ENCODE data around the gene GPR21.

GPR21 gene

DNA sequence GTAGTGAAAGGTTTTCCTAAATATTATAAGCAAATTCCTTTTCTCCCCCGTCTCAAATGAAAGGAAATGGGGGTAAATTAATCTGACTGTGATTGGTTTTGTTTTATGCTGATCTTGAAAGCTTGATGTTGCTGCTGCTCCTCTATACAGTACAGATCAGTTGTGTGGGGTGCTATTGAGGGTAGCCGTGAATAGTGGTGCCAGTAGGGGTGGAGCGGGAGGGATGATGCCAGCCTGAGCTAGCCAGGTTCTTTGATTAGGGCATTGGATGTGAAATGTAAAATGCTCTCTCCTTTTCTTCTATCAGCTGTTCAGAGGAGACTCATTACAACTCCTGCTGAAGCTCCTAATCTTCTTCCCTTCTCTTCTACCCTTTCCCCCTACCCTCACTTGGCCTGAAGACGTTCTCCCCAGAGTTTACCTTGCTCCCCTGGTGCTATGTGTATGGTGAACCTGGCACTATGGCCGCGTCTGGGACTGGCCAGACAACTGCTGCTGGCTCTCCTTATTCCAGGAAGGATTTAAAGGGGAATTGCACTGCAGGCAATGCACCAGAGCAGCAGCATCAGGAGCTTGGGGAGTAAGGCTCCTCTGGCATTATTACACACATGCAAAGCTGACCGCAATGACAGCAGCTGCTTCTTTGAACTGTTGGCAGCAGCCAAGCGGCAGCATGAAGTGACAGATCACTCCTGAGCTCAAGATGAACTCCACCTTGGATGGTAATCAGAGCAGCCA is 566 bp downstream of the GPR21 start:
- DNase-seq (ENCODE audit: low spot score) = no peak

- no peak for DNase-seq (ENCODE audit: low spot score)
Observed at GRCh38 chr9:123034881-123035510, 1.5 kb downstream of the GPR21 start.

GRCh38 chr9:123035791-123036190 is 2.3 kb downstream of the GPR21 start:
- no peak for DNase-seq (ENCODE audit: low spot score)

DNA sequence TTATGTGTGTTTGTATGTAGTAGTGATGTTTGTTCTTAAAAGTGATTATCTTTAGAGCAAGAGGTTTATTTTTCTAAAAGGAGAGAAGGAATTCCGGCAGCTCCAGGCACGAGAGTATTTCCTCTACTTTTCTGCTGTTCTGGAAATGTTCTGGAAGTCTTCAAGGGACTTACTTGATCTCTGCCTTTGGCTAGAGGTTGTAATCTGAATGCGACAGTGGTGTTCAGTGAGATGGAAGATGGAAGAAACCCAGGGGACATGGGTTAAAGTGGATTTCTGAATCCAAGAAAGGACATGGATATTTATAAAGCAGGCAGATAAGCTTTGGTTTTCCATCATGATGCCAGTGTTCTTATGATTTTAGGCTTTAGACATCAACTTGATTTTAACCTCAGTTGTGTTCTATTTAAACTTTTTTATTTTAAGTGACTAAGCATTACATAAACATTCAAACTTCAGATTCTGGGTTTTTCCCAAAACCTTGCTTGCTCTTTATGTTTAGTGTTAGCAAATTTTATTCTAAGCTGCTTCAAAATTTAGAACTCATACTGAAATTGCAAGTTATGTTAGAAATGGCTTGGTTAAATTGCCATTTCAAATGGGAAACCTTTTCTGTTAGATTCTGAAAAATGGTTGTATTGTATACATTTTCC is 3.6 kb downstream of the GPR21 start:
- no peak for DNase-seq (ENCODE audit: low spot score)

DNA sequence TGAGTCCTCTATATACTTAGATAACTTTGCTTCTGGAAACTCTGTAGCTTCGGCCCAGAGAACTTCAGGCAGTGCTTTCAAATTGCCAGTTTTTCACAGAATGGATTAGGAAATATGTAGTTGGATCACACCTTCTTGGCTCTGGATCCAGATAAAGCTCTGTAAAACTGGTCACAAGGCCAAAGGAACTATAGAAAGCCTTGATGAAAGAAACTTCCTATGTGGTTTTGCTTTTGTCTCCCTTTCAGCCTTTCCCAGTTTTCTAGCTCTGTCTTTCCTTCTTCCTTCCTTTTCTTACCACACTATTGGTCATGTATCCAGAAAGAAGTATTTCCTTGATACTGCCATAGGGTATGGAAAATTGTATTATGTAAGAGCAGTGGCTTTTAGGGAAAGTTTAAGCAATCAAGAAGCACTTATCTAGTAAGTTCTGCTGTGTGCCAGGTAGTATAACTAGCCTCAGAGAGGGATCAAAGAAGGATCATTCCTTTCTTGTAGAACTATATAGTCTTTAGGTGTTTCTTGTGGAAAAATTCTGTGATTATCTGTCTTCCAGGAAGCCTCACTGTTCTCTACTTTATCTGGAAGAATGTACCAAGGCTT is 6.3 kb downstream of the GPR21 start:
- no peak for DNase-seq (ENCODE audit: low spot score)

DNA sequence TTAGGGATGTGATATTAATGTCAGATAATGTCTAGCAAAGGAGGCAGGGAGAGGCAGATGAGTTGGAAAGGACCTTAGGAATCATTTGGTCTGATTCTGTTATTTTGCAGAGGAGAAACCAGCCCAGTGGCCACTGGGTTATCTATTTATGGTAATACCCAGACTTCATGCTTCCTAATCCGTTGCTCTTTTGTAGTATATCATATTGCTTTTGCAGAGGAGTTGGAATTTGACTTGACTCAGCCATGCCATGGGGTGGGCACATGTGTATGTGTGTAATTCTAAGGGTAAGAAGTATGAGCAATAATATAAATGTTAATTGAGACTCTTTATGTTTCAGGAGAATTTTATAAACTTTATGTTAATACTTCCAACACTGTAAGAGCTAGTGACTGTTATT is 7.3 kb downstream of the GPR21 start:
- DNase-seq (ENCODE audit: low spot score) = no peak

DNA sequence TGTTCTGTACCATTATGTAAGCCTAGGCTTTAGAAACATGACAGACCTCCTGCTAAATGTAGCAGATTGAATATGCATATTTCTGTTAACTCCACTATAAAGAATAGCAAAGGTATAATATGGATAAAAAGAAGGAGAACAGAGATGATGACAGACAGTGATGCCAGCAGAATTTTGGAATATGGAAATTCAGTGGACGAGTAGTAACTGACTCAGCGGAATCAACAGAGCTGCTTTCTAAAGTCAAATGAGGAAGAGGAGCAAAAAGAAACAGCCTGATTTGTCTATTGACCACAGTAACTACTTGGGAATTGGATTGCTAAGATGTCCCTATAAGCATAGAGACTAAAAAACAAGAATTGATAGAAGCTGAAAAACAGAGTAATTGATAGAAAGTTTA is 8.0 kb downstream of the GPR21 start:
- DNase-seq (ENCODE audit: low spot score) = no peak

- DNase-seq (ENCODE audit: low spot score) = no peak
Observed at GRCh38 chr9:123043081-123043939, 9.8 kb downstream of the GPR21 start.

- DNase-seq (ENCODE audit: low spot score) = no peak
Observed at GRCh38 chr9:123044586-123044985, 11.1 kb downstream of the GPR21 start.

DNA sequence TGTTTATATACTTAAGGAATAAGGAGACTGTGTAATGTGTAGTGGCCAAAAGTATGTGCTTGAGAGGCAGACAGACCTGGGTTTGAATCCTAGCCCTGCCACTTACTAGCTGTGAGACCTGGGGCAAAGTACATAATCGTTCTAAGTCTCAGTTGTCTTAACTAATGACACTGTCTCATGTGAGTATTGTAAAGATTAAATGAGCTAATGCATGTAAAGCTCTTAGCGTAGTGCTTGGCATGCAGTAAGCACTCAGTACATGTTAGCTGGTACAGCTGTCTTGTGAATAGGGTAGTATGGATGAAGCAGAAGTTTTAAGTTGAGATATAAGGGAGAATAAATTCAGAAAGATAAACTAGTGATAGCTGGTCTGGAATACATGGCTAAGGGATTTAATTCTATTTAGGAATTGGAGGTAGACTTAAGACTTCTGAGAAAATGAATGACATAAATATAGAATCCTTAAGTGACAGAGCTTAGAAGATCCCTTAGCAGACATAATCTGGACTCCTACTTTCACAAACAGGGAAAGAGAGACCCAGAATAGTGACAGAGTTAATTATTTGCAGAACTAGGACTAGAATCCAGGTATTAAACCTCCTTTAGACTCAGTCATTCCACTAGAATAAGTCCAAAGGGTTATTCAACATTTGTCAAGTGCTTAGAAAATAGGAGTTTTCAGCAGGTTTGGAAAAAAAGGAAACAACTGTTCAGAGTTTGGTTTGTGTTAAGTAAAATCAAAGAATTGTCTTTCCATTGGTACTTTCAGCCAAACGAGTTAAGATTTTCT is 13.1 kb downstream of the GPR21 start:
- DNase-seq (ENCODE audit: low spot score) = no peak

- no peak for DNase-seq (ENCODE audit: low spot score)
Observed at GRCh38 chr9:123048748-123049147, 15.3 kb downstream of the GPR21 start.

GRCh38 chr9:123049589-123050222 is 16.2 kb downstream of the GPR21 start:
- DNase-seq (ENCODE audit: low spot score) = no peak

GRCh38 chr9:123053046-123053445 is 19.6 kb downstream of the GPR21 start:
- no peak for DNase-seq (ENCODE audit: low spot score)

DNA sequence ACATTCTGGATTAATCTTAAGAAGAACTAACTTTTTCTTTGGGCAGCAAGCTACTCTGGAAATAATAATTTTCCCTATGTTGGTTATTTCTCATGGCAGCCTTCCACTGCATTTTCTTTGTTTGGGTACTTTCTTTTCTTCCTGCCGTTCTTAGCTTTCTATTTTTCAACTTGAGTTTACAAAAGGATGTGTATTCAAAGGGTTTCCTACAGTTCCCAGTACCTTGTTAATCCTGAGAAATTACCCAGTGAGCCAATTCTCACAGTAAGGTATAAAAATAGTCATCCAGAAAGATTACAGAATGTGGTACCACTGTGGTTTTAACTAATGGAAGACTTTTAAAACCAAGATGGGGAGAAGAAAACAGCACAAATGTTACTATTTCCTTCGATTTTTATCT is 20.2 kb downstream of the GPR21 start:
- no peak for DNase-seq (ENCODE audit: low spot score)

- no peak for DNase-seq (ENCODE audit: low spot score)
Observed at GRCh38 chr9:123058834-123059233, 25.4 kb downstream of the GPR21 start.

DNA sequence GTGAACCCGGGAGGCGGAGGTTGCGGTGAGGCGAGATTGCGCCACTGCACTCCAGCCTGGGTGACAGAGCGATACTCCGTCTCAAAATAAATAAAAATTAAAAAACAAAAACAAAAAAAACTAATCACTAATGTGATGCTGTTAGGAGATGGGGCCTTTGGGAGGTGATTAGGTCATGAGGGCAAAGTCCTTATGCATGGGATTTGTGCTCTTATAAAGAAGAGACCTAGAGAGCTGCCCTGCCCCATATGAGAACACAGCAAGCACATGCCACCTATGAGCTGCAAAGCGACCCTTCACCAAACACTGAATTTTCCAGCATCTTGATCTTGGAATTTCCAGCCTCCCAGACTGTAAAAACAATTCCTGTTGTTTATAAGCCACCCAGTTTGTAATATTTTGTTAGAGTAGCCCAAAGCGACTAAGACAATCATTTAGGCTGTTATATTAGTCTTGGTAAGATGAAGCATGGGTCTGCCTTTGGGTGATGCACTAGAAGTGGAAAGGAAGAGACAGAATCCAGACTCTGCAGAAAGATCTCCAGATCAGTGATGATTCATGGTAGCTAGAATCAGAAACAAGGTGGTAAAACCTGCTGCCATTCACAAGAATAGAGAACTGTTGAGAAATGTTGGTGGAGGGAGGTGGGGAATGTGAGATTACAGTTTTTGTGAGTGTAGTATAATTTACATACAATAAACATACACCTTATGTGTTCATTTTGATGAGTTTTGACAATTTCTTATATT is 26.2 kb downstream of the GPR21 start:
- no peak for DNase-seq (ENCODE audit: low spot score)

GRCh38 chr9:123061216-123061615 is 27.7 kb downstream of the GPR21 start:
- DNase-seq (ENCODE audit: low spot score) = no peak

GRCh38 chr9:123062351-123063176 is 29.1 kb downstream of the GPR21 start:
- no peak for DNase-seq (ENCODE audit: low spot score)

GRCh38 chr9:123063177-123063598 is 29.7 kb downstream of the GPR21 start:
- no peak for DNase-seq (ENCODE audit: low spot score)

Data from NAMALWA (cell line).